K562 (cell line): ENCODE data around the gene MTFR2.

Experiments
- ATF3 ChIP-seq, 2 experiments: fragments of 450-650 bp in 1 of 2; sonication (generic) in 1 of 2; formaldehyde crosslinking in 1 of 2; IDR thresholded peaks in 1 of 2; conservative IDR thresholded peaks in 1 of 2; 2 replicates each; pipeline versions ENCODE4 v1.6.1 to v1.8.1; 2016 to 2023; ENCODE audit warnings: mild to moderate bottlenecking in 2 of 2, moderate library complexity in 2 of 2, inconsistent platforms in 1 of 2, missing genetic modification reagents in 1 of 2
- CBX3 ChIP-seq, 2 experiments: IDR thresholded peaks; 1 replicate in 1 of 2; 2 replicates in 1 of 2; pipeline ENCODE4 v1.6.1; 2012; ENCODE audit warnings: inconsistent platforms in 2 of 2, low read length in 2 of 2, borderline replicate concordance in 1 of 2, control low read depth in 1 of 2
- CBX8 ChIP-seq: fragments of 200-600 bp; sonication (generic); IDR thresholded peaks from 2 replicates; pipeline ENCODE4 v1.6.1; 2012; ENCODE audit warnings: borderline replicate concordance, mixed run types, low read depth, mild to moderate bottlenecking, moderate library complexity, mixed read lengths, low read length, control low read depth, inconsistent platforms; ENCODE audit not compliant: poor library complexity, severe bottlenecking; ENCODE audit errors: extremely low read depth
- CTCF ChIP-seq, 3 experiments: IDR thresholded peaks in 2 of 3; conservative IDR thresholded peaks in 1 of 3; 2 replicates each; pipeline ENCODE4 v1.5.1; 2011 to 2012; ENCODE audit warnings: low read length in 3 of 3, mild to moderate bottlenecking in 3 of 3, control low read depth in 2 of 3, improper control_type of control experiment in 1 of 3, inconsistent platforms in 1 of 3, low read depth in 1 of 3, mixed read lengths in 1 of 3, moderate library complexity in 1 of 3; ENCODE audit not compliant: insufficient read depth in 2 of 3
- SMAD4 ChIP-seq: fragments of 250-450 bp; sonication (Bioruptor Pico); conservative IDR thresholded peaks from 2 replicates; pipeline ENCODE4 v1.8.0; 2021; ENCODE audit warnings: inconsistent platforms, mild to moderate bottlenecking, moderate library complexity
- SRSF1 ChIP-seq: fragments of 200-400 bp; formaldehyde crosslinking; IDR thresholded peaks from 2 replicates; pipeline ENCODE4 v1.6.1; 2017; ENCODE audit warnings: mild to moderate bottlenecking, low read depth, low read length, moderate library complexity
- TAF1 ChIP-seq: IDR thresholded peaks from 2 replicates; pipeline ENCODE4 v1.6.1; 2011; ENCODE audit warnings: mild to moderate bottlenecking, low read length, moderate library complexity; ENCODE audit not compliant: insufficient read depth, control insufficient read depth, severe bottlenecking; ENCODE audit errors: extremely low read depth
- ZNF512 ChIP-seq: IDR thresholded peaks from 2 replicates; pipeline ENCODE4 v1.6.1; 2016; ENCODE audit warnings: missing genetic modification characterization, missing compliant biosample characterization

GRCh38 chr6:136210398-136211165 lies 39.5 kb downstream of the MTFR2 start:
- TF ChIP-seq SMAD4 (CRISPR knock-in tag) = no peak
- no peak for TF ChIP-seq CBX8
- TF ChIP-seq CTCF (IDR thresholded peaks at IDR 0.05 in 2 of 3, conservative IDR thresholded peaks at IDR 0.05 in 1 of 3; ENCODE audit: insufficient read depth in 2 of 3, low read depth in 1 of 3, low read length in 3 of 3) = no peak
- TF ChIP-seq SRSF1 = no peak
- no peak for TF ChIP-seq CBX3 (IDR thresholded peaks at IDR 0.05; ENCODE audit: borderline replicate concordance in 1 of 2, low read length in 2 of 2)
- TF ChIP-seq ATF3 (IDR thresholded peaks at IDR 0.05) = no peak
- TF ChIP-seq ATF3 (CRISPR knock-in tag; conservative IDR thresholded peaks at IDR 0.05) = no peak
- no peak for TF ChIP-seq ZNF512 (tag)
- TF ChIP-seq TAF1 = no peak
